ENCODE measurements around the gene ECEL1. TPM values are rescaled to one million over a fixed set of nuclear protein-coding genes. Genes with fewer than 3 reads are reported as not detected.

The ECEL1 gene
- polyA plus RNA-seq, 4 donors = 0.38 to 1.7 TPM; not detected in 2

GRCh38 chr2:232506709-232507108, 19.1 kb upstream of the ECEL1 start:
- WGBS, 3 donors = 66 to 68% (median 66%) methylated on average over 4 of the region's 4 CpGs
- no peak overlapping the region for H3K27ac ChIP-seq (ENCODE audit: low read depth in 1 of 3, low read length in 2 of 3)
- H3K36me3 ChIP-seq (ENCODE audit: control insufficient read depth in 3 of 3, insufficient read depth in 2 of 3, low read depth in 1 of 3, low read length in 3 of 3) = no peaks in the 10 kb centered on the region
- DNase-seq = no peak
- FAIRE-seq = no peak
- H3K4me1 ChIP-seq (ENCODE audit: control insufficient read depth in 3 of 3, insufficient read depth in 2 of 3, low read depth in 1 of 3, low read length in 2 of 3) = peaks cover 0 to 16% (median 0%) of the 10 kb centered on the region in 3 donors
- peaks cover 0 to 55% (median 16%) of the 10 kb centered on the region in 3 donors for H3K27me3 ChIP-seq (ENCODE audit: control insufficient read depth in 3 of 3, insufficient read depth in 3 of 3, low read length in 3 of 3)
- H3K9me3 ChIP-seq (ENCODE audit: control insufficient read depth in 2 of 2, insufficient read depth in 1 of 2, low read depth in 1 of 2, low read length in 1 of 2) = no peaks in the 10 kb centered on the region
- no peak overlapping the region for H3K4me3 ChIP-seq (ENCODE audit: low read depth in 1 of 3, low read length in 3 of 3)

DNA sequence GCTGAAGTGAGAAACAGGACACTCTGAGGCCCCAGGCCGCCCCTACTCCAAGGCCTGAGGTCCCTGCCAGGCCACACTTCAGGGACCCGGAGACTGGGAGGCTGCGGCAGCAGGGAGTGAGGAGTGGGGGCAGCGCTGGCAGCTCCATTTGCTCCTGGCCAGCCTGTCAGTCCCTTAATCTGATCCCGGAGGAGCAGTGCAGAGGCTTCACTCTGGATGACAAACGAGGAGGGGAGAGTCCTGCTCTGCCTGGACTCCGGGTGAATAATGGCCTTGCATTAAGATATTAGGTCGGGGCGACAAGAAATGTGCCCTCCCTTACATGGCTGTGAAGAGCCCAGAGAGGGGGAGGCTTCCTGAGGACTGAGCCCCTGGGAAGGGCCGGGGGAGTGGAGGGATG, 18.2 kb upstream of the ECEL1 start:
- WGBS, 3 donors = 43 to 65% (median 53%) methylated on average over 10 of the region's 10 CpGs
- DNase-seq (no peak), FAIRE-seq (no peak)
- Histone ChIP-seq H3K4me3 (ENCODE audit: low read depth in 1 of 3, low read length in 3 of 3) (no peak overlapping the region), H3K9me3 (ENCODE audit: control insufficient read depth in 2 of 2, insufficient read depth in 1 of 2, low read depth in 1 of 2, low read length in 1 of 2) (no peaks in the 10 kb centered on the region), H3K27ac (ENCODE audit: low read depth in 1 of 3, low read length in 2 of 3) (no peak overlapping the region), H3K4me1 (ENCODE audit: control insufficient read depth in 3 of 3, insufficient read depth in 2 of 3, low read depth in 1 of 3, low read length in 2 of 3) (peaks cover 0 to 22% (median 0%) of the 10 kb centered on the region in 3 donors), H3K36me3 (ENCODE audit: control insufficient read depth in 3 of 3, insufficient read depth in 2 of 3, low read depth in 1 of 3, low read length in 3 of 3) (no peaks in the 10 kb centered on the region), H3K27me3 (ENCODE audit: control insufficient read depth in 3 of 3, insufficient read depth in 3 of 3, low read length in 3 of 3) (peaks cover 0 to 57% (median 17%) of the 10 kb centered on the region in 3 donors)

DNA sequence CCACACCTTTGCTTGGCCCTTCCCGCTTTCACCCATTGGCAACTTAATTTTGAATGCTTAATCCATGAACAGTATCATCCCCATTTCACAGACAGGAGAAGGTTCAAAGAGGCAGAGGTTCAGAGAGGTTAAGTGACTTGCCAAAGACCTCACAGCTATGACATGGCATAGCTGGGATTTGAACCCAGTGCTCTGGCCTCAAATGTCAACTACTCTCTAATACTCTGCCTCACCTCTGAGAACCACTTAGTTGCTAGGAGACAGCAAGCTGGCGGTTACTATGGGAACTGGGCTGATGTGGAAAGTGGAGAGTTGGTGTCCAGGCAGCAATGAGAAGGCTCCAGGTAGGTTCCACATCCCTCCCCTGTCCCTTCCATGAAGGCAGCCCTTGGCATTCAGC, 16.8 kb upstream of the ECEL1 start:
- WGBS, 3 donors = 66 to 84% (median 75%) methylated on average over 2 of the region's 2 CpGs
- FAIRE-seq = no peak
- Histone ChIP-seq H3K4me3 (ENCODE audit: low read depth in 1 of 3, low read length in 3 of 3) (no peak overlapping the region), H3K36me3 (ENCODE audit: control insufficient read depth in 3 of 3, insufficient read depth in 2 of 3, low read depth in 1 of 3, low read length in 3 of 3) (no peaks in the 10 kb centered on the region), H3K27me3 (ENCODE audit: control insufficient read depth in 3 of 3, insufficient read depth in 3 of 3, low read length in 3 of 3) (peaks cover 0 to 61% (median 20%) of the 10 kb centered on the region in 3 donors), H3K4me1 (ENCODE audit: control insufficient read depth in 3 of 3, insufficient read depth in 2 of 3, low read depth in 1 of 3, low read length in 2 of 3) (peaks cover 0 to 22% (median 0%) of the 10 kb centered on the region in 3 donors), H3K27ac (ENCODE audit: low read depth in 1 of 3, low read length in 2 of 3) (no peak overlapping the region), H3K9me3 (ENCODE audit: control insufficient read depth in 2 of 2, insufficient read depth in 1 of 2, low read depth in 1 of 2, low read length in 1 of 2) (no peaks in the 10 kb centered on the region)
- no peak for DNase-seq

DNA sequence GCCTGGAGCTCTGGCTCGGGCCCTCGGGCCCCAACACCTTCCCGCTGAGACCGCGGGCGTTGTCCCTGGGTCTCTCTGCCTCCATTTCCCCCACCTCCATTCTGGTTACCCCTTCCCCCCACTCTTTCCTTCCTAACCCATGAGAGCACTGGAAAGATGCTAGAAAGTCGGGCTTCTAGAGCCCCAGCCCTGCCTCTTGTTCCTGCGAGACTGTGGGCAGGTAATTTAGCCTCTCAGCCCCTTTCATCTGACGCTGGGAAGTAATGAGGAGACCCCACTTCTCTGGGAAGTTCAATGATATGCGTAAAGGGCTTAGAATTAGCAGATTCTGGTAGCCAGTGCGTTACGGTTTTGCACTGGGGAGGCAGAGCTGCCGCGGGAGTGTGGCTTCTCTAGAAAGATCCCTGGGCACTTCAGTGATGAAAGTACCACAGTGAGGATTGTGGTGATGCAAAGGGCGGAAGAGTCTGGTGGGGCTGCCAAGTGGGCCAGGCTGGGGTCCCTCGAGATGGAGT, 16.2 kb upstream of the ECEL1 start:
- H3K4me3 ChIP-seq (ENCODE audit: low read depth in 1 of 3, low read length in 3 of 3) = no peak overlapping the region
- H3K36me3 ChIP-seq (ENCODE audit: control insufficient read depth in 3 of 3, insufficient read depth in 2 of 3, low read depth in 1 of 3, low read length in 3 of 3) = no peaks in the 10 kb centered on the region
- no peaks in the 10 kb centered on the region for H3K9me3 ChIP-seq (ENCODE audit: control insufficient read depth in 2 of 2, insufficient read depth in 1 of 2, low read depth in 1 of 2, low read length in 1 of 2)
- peaks cover 0 to 61% (median 20%) of the 10 kb centered on the region in 3 donors for H3K27me3 ChIP-seq (ENCODE audit: control insufficient read depth in 3 of 3, insufficient read depth in 3 of 3, low read length in 3 of 3)
- DNase-seq (peak in 1 of 2 donors; percentile 23), FAIRE-seq (no peak)
- WGBS, 3 donors = 19 to 31% (median 26%) methylated on average over 16 of the region's 16 CpGs
- H3K4me1 ChIP-seq (ENCODE audit: control insufficient read depth in 3 of 3, insufficient read depth in 2 of 3, low read depth in 1 of 3, low read length in 2 of 3) = peaks cover 0 to 22% (median 0%) of the 10 kb centered on the region in 3 donors
- H3K27ac ChIP-seq (ENCODE audit: low read depth in 1 of 3, low read length in 2 of 3) = no peak overlapping the region

DNA sequence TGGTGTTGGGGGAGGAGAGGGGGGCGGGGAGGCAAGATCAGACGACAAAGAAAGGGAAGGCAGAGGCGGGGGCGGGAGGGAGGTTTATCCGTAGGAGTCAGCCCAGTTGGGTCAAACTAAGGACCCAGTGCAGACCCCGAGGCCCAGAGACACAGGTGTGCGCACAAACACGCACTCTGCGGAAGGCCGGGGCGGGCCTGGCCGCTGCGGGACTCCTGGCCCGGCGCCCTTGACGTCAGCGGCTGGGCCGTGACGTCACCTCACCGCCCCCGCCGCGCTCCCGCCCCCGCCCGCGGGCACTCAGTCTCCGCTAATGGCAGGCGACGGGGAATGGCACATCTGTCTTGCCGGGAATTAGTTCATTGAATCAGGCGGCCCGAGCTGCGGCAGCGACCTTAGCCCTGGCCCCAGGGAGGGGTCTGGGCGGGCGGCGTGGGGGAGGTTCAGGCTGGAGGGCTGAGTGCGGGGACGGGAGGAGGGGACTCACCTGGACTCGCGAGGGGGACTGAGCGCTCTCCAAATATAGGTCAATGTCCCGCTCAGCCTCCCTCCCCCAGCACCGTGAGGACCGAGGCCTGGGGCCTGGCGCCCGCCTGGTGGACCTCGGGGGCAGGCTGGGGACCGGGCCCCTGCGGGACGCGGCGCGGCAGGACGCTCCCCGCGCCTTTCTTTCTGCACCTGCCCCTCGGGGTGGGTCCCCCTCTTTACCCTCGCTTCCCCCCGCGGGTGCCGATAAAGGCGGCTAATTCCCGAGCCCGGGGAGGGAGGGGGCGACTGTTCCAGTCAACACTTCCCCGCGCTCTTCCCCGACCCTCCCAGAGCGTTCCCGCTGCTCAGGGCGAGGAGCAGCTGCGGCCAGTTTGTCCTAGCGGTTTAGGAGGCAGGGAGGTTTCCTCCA, 15.5 kb upstream of the ECEL1 start:
- no peaks in the 10 kb centered on the region for H3K36me3 ChIP-seq (ENCODE audit: control insufficient read depth in 3 of 3, insufficient read depth in 2 of 3, low read depth in 1 of 3, low read length in 3 of 3)
- peak; percentile 9 to 83 for DNase-seq
- no peaks in the 10 kb centered on the region for H3K9me3 ChIP-seq (ENCODE audit: control insufficient read depth in 2 of 2, insufficient read depth in 1 of 2, low read depth in 1 of 2, low read length in 1 of 2)
- H3K27me3 ChIP-seq (ENCODE audit: control insufficient read depth in 3 of 3, insufficient read depth in 3 of 3, low read length in 3 of 3) = peaks cover 0 to 61% (median 20%) of the 10 kb centered on the region in 3 donors
- no peak for FAIRE-seq
- H3K4me3 ChIP-seq (ENCODE audit: low read depth in 1 of 3, low read length in 3 of 3) = peak overlapping the region in 2 of 3 donors; percentile 12 to 37
- no peak overlapping the region for H3K27ac ChIP-seq (ENCODE audit: low read depth in 1 of 3, low read length in 2 of 3)
- WGBS, 3 donors = 1 to 3% (median 2%) methylated on average over 57 to 74 of the region's 75 CpGs
- peaks cover 0 to 22% (median 0%) of the 10 kb centered on the region in 3 donors for H3K4me1 ChIP-seq (ENCODE audit: control insufficient read depth in 3 of 3, insufficient read depth in 2 of 3, low read depth in 1 of 3, low read length in 2 of 3)

GRCh38 chr2:232502511-232502910, 14.9 kb upstream of the ECEL1 start:
- Histone ChIP-seq H3K27ac (ENCODE audit: low read depth in 1 of 3, low read length in 2 of 3) (no peak overlapping the region), H3K36me3 (ENCODE audit: control insufficient read depth in 3 of 3, insufficient read depth in 2 of 3, low read depth in 1 of 3, low read length in 3 of 3) (no peaks in the 10 kb centered on the region), H3K27me3 (ENCODE audit: control insufficient read depth in 3 of 3, insufficient read depth in 3 of 3, low read length in 3 of 3) (peaks cover 0 to 57% (median 20%) of the 10 kb centered on the region in 3 donors), H3K4me1 (ENCODE audit: control insufficient read depth in 3 of 3, insufficient read depth in 2 of 3, low read depth in 1 of 3, low read length in 2 of 3) (peaks cover 0 to 22% (median 0%) of the 10 kb centered on the region in 3 donors), H3K9me3 (ENCODE audit: control insufficient read depth in 2 of 2, insufficient read depth in 1 of 2, low read depth in 1 of 2, low read length in 1 of 2) (no peaks in the 10 kb centered on the region), H3K4me3 (ENCODE audit: low read depth in 1 of 3, low read length in 3 of 3) (no peak overlapping the region)
- 4 to 20% (median 13%) methylated on average over 12 to 20 of the region's 21 CpGs for WGBS, 3 donors
- DNase-seq (peak in 1 of 2 donors; percentile 51), FAIRE-seq (no peak)

DNA sequence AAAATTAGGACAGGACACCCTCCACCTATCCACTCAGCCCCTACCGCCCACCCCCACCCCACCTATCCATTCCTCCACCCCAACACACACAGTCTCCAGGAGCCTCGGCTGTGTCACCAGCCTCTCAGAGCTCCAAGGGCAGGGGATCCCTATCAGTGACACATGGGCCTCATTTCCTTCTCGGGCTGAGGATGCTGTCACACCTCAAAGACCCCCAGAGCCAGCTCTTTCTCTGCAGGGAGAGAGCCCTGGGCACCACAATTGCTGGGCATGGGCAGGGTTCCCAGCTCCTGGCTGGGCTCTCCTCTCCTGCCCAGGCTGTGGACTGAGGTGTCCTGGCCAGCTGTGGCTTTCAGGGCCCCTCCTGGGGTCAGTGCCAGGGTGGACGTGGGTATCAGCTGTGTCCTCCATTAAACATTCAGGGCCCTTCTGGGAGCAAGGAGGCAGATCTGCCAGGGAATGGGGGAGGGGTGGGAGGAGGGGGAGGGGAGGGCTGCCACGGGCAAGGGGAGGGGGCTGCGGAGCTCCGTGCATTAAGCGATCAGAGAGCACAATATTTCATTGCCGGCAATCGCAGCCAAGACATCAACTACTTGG, 14.3 kb upstream of the ECEL1 start:
- FAIRE-seq = no peak
- Histone ChIP-seq H3K36me3 (ENCODE audit: control insufficient read depth in 3 of 3, insufficient read depth in 2 of 3, low read depth in 1 of 3, low read length in 3 of 3) (no peaks in the 10 kb centered on the region), H3K4me1 (ENCODE audit: control insufficient read depth in 3 of 3, insufficient read depth in 2 of 3, low read depth in 1 of 3, low read length in 2 of 3) (peaks cover 0 to 22% (median 0%) of the 10 kb centered on the region in 3 donors), H3K27ac (ENCODE audit: low read depth in 1 of 3, low read length in 2 of 3) (no peak overlapping the region), H3K27me3 (ENCODE audit: control insufficient read depth in 3 of 3, insufficient read depth in 3 of 3, low read length in 3 of 3) (peaks cover 0 to 53% (median 20%) of the 10 kb centered on the region in 3 donors), H3K4me3 (ENCODE audit: low read depth in 1 of 3, low read length in 3 of 3) (no peak overlapping the region), H3K9me3 (ENCODE audit: control insufficient read depth in 2 of 2, insufficient read depth in 1 of 2, low read depth in 1 of 2, low read length in 1 of 2) (no peaks in the 10 kb centered on the region)
- WGBS, 3 donors = 49 to 54% (median 53%) methylated on average over 9 to 10 of the region's 10 CpGs
- no peak for DNase-seq

- Histone ChIP-seq H3K27me3 (ENCODE audit: control insufficient read depth in 3 of 3, insufficient read depth in 3 of 3, low read length in 3 of 3) (peaks cover 0 to 48% (median 20%) of the 10 kb centered on the region in 3 donors), H3K4me3 (ENCODE audit: low read depth in 1 of 3, low read length in 3 of 3) (no peak overlapping the region), H3K9me3 (ENCODE audit: control insufficient read depth in 2 of 2, insufficient read depth in 1 of 2, low read depth in 1 of 2, low read length in 1 of 2) (no peaks in the 10 kb centered on the region), H3K4me1 (ENCODE audit: control insufficient read depth in 3 of 3, insufficient read depth in 2 of 3, low read depth in 1 of 3, low read length in 2 of 3) (peaks cover 0 to 22% (median 0%) of the 10 kb centered on the region in 3 donors), H3K27ac (ENCODE audit: low read depth in 1 of 3, low read length in 2 of 3) (no peak overlapping the region), H3K36me3 (ENCODE audit: control insufficient read depth in 3 of 3, insufficient read depth in 2 of 3, low read depth in 1 of 3, low read length in 3 of 3) (no peaks in the 10 kb centered on the region)
- no peak for FAIRE-seq
- WGBS, 3 donors = 34 to 64% (median 39%) methylated on average over 7 to 9 of the region's 9 CpGs
- peak in 1 of 2 donors; percentile 35 for DNase-seq
These were observed 13.7 kb upstream of the ECEL1 start for GRCh38 chr2:232501331-232501771.
